Measurements from ENCODE around the gene PPFIBP2.

DNA sequence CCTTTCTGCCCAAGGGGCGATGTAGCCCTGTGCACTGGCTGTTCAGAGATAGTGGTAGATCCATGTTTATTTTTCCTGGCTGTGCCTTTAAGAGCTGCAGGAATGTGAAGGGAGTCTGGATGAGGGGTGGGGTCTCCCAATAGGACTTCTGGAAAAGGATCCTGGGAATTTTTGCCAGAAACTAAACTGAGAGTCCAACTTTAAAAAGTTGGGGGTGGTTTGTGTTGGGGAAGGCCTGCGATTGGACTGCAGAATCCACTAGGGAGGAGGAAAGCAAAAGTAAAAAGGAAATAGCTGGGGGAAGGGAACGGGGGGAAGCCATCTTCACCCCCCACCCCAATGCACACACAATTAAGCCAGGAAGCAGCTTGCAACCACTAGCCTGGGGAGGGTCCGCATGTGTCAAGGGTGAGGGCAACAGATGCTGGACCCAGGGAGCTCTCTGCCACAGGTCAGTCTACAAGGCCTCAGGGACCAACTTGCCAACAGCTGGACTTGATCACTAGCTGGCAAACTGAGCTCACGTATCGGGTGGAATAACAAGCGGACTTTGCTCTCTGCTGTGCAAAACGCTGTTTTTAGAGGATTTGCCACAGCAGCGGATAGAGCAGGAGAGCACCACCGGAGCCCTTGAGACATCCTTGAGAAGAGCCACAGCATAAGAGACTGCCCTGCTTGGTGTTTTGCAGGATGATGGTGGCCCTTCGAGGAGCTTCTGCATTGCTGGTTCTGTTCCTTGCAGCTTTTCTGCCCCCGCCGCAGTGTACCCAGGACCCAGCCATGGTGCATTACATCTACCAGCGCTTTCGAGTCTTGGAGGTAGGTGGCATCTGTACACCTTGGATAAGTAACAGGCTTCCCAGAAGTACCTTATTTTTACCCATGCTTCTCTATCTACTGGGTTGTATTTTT lies 28.4 kb upstream of the PPFIBP2 start, which contains the start of gene OLFML1:
- TF ChIP-seq, protein P1, sequence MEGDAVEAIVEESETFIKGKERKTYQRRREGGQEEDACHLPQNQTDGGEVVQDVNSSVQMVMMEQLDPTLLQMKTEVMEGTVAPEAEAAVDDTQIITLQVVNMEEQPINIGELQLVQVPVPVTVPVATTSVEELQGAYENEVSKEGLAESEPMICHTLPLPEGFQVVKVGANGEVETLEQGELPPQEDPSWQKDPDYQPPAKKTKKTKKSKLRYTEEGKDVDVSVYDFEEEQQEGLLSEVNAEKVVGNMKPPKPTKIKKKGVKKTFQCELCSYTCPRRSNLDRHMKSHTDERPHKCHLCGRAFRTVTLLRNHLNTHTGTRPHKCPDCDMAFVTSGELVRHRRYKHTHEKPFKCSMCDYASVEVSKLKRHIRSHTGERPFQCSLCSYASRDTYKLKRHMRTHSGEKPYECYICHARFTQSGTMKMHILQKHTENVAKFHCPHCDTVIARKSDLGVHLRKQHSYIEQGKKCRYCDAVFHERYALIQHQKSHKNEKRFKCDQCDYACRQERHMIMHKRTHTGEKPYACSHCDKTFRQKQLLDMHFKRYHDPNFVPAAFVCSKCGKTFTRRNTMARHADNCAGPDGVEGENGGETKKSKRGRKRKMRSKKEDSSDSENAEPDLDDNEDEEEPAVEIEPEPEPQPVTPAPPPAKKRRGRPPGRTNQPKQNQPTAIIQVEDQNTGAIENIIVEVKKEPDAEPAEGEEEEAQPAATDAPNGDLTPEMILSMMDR (conservative IDR thresholded peaks at IDR 0.05) = no peak
- no peak for TF ChIP-seq ZFX (IDR thresholded peaks at IDR 0.05)
